ENCODE data around the gene CTNS.

The CTNS gene

DNA sequence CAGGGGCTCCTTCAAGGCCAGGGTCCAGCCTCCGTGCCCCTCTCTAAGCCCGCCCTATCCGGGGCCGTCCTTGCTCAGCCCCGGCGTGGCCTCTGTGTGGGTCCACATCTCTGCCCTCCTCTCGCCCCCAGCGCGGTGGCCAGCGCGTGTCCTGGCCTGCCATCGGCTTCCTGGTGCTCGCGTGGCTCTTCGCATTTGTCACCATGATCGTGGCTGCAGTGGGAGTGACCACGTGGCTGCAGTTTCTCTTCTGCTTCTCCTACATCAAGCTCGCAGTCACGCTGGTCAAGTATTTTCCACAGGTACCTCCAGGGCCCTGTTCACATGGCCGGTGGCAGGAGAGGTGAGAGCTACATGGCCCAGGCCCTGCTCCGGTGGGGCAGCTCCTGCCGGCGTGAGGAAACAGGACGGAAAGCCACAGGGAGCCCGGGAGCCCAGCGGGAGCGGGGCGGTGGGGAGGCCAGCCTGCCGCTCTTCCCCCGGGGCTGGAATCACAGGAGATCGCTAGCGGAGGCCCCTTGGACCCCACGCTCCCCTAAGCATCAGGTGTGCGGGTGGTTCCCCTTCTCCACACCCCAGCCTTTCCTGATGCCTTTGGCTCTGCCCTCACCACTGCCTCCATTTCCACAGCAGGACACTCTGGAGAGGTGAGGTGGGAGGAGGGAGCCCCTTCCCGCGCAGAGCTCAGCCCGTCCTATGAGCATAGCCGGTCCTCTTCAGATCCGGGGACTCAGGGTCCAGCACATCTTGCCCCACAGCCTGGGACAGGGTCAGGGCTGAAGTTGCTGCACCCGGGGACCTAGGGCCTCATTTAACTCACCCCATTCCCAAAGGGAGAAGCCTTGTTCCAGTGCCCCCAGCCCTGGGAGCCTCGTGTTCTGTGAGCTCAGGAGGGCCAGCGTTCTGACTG lies 21.6 kb downstream of the CTNS start:
- peak in 1 of 56 donors; percentile 22 for DNase-seq

DNA sequence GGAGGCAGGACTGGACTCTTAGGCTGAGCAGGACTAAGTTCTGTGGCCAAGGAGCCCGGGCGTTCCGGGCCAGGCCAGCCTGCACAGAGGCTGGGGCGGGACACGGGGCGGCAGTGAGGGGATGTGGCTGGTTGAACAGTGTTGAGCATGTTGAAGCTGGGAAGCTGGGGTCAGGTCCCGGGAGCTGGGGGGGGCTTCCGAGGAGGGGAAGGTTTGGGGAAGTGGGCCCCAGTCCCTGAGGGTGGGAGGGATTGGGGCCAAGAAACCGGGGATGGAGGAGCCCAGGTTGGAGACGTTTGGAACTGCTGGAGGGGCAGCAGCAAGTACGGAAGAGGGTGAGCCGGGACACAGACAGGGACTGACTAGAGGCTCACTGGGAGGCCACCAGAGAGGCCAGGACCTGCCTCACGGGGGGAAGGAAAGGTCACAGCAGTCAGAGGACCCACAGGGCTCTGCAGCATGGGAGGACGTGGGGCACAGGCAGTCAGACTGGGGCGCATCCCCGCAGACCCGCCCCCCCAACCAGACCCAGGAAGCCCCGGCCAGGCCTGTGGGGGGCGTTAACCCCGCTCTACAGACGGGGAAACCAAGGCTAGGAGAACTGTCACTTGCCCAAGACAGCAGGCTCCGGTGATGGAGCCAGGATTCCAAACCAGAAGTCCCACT lies 22.4 kb downstream of the CTNS start:
- DNase-seq, result no peak

DNA sequence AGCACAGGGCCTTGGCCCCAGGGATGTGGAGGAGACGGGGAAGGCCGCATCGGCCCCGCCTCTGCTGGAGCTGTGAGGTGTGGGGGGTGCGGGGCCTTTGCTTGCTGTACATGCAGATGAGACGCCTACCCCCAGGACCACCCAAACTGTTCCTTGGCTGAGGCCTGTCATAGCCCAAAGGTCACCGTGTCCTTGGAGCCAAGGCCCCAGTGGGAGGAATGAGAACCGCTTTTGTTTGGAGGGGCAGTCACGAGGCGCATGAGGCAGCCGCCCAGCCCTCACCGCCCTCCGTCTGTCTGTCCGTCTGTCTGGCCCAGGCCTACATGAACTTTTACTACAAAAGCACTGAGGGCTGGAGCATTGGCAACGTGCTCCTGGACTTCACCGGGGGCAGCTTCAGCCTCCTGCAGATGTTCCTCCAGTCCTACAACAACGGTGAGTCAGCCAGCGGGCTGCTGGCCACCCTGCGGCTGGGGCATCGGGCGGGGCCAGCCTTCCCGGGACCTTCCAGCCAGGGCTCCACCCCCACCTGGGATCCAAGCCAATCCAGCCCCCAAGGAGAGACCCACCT lies 23.1 kb downstream of the CTNS start:
- peak in 30 of 56 donors; percentile 17 to 75 (median 36) for DNase-seq

- peak in 18 of 56 donors; percentile 7 to 63 (median 35) for DNase-seq
Observed at GRCh38 chr17:3660311-3660891, 23.8 kb downstream of the CTNS start.

DNA sequence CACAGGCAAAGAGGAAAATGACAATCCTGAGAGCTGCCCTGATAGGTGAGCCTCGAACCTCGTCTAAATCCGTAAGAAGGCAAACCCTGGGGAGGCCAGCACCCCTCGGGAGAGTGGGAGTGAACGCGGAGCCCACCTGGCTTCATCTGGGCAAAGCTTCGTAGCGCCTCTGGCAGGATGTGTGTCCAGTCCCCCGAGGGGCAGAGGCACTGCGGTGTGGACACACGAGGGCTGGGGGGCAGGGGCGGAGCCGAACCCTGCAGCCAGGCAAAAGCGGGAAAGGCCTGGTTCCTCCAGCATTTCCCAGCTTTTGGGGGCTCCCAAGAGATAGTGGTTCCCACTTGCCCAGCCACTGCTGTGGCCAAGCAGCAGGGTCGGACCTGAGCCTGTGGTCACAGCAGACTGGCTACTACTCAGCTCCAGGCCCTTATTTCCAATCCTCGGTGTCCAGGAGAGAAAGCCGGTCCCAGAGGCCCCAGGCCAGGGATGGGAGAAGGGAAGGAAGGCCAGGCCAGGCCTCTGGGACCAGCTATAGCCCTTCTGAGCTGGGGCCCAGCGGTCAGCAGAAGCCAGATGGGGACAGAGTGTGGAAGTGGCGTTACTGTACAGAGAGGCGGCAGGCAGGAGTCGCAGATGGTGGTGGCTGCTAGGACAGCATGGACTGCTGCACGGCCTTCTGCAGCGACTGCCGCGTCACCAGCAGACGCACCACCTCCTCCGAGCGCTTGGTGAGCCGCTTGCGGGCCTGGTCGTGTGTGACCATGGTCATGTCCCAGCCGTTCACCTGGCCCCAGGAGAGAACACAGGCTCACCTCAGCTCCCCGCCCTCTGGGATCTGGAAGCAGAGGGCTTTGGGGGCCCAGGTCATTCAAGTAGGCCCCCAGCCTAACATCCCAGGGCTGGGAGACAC lies 26.8 kb downstream of the CTNS start:
- DNase-seq, result no peak

- peak in 29 of 56 donors; percentile 10 to 64 (median 33) for DNase-seq
Observed at GRCh38 chr17:3665834-3666233, 29.3 kb downstream of the CTNS start.

DNA sequence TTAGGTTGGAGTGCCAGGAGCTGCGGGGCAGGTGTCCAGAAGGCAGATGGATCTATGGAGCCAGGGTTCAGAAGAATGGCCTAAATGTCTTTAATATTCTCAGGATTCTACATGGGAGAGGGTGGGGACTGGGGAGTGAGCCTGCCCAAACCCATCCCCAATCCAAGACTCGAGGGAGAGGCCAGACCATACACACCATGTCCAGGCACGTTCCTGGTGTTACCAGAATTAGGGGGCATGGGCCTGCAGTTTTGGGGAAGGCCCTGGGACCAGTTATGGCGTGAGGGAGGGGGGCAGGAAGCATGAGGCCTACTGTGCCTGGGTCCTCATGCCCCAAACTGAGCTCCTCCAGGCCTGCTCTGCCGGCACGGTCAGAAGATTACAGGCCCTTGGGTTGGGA lies 30.0 kb downstream of the CTNS start:
- DNase-seq, result no peak

GRCh38 chr17:3667366-3668278 lies 31.1 kb downstream of the CTNS start:
- DNase-seq, result peak in 31 of 56 donors; percentile 22 to 83 (median 70)

- peak; percentile 61 to 100 (median 97) for DNase-seq
Observed at GRCh38 chr17:3668279-3669084, 31.9 kb downstream of the CTNS start, which contains the start of the genes EMC6 and TAX1BP3. TSS of gene EMC6 (plus strand) at chr17:3668812. CDS start at chr17:3669147, 335 bp downstream. TSS of gene TAX1BP3 (minus strand) at chr17:3668578. CDS start at chr17:3668526, 52 bp downstream.

DNA sequence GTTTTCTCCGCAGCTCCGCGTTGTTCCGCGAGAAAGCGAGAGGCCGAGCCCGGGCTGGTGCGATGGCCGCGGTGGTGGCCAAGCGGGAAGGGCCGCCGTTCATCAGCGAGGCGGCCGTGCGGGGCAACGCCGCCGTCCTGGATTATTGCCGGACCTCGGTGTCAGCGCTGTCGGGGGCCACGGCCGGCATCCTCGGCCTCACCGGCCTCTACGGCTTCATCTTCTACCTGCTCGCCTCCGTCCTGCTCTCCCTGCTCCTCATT lies 32.5 kb downstream of the CTNS start:
- no peak for DNase-seq

- DNase-seq, result no peak
Observed at GRCh38 chr17:3669548-3669947, 33.0 kb downstream of the CTNS start.

- no peak for DNase-seq
Observed at GRCh38 chr17:3672571-3672970, 36.0 kb downstream of the CTNS start.

GRCh38 chr17:3675886-3676285 lies 39.3 kb downstream of the CTNS start:
- DNase-seq, result no peak

- DNase-seq, result no peak
Observed at GRCh38 chr17:3678095-3678820, 41.7 kb downstream of the CTNS start.

GRCh38 chr17:3678821-3679530 lies 42.4 kb downstream of the CTNS start:
- DNase-seq, result no peak

- no peak for DNase-seq
Observed at GRCh38 chr17:3679531-3680126, 43.1 kb downstream of the CTNS start.

GRCh38 chr17:3681057-3681456 lies 44.5 kb downstream of the CTNS start:
- DNase-seq, result no peak
